IgD-negative memory B cell (primary cell): ENCODE measurements around the gene ACRBP. TPM values are rescaled to one million over a fixed set of nuclear protein-coding genes. Genes with fewer than 3 reads are reported as not detected.
A peak's percentile ranks its signal among the peaks of the same experiment; 100 is the strongest.

Source experiments
- H3K27ac Mint-ChIP-seq, 3 donors: one replicate each; pipeline ENCODE4 v1.8.0; 2020 to 2022; ENCODE audit warnings: mild to moderate bottlenecking in 3 of 3, mixed read lengths in 3 of 3, moderate library complexity in 1 of 3
- H3K27me3 Mint-ChIP-seq: one replicate; pipeline ENCODE4 v1.8.0; 2021; ENCODE audit warnings: mixed read lengths
- H3K36me3 Mint-ChIP-seq: one replicate; pipeline ENCODE4 v1.8.0; 2020; ENCODE audit warnings: mild to moderate bottlenecking, mixed read lengths
- H3K4me1 Mint-ChIP-seq, 3 donors: one replicate each; pipeline ENCODE4 v1.8.0; 2020 to 2022; ENCODE audit warnings: mixed read lengths in 3 of 3, mild to moderate bottlenecking in 1 of 3
- H3K4me3 Mint-ChIP-seq, 4 donors: one replicate each; pipeline ENCODE4 v1.8.0; 2020 to 2022; ENCODE audit warnings: mild to moderate bottlenecking in 4 of 4, mixed read lengths in 4 of 4, moderate library complexity in 3 of 4
- H3K9me3 Mint-ChIP-seq, 3 donors: one replicate each; pipeline ENCODE4 v1.8.0; 2020 to 2021; ENCODE audit warnings: mixed read lengths in 3 of 3, mild to moderate bottlenecking in 1 of 3
- polyA plus RNA-seq: library from polyadenylated mRNA; unstranded; fragments of 300-500 nt; fragmentation: Illumina TruSeq; gene quantifications from one replicate; pipeline ENCODE4 v1.2.3, GENCODE V29; 2021

ACRBP gene
- polyA plus RNA-seq, 1 donor from 2014 or later: 5.8 TPM

DNA sequence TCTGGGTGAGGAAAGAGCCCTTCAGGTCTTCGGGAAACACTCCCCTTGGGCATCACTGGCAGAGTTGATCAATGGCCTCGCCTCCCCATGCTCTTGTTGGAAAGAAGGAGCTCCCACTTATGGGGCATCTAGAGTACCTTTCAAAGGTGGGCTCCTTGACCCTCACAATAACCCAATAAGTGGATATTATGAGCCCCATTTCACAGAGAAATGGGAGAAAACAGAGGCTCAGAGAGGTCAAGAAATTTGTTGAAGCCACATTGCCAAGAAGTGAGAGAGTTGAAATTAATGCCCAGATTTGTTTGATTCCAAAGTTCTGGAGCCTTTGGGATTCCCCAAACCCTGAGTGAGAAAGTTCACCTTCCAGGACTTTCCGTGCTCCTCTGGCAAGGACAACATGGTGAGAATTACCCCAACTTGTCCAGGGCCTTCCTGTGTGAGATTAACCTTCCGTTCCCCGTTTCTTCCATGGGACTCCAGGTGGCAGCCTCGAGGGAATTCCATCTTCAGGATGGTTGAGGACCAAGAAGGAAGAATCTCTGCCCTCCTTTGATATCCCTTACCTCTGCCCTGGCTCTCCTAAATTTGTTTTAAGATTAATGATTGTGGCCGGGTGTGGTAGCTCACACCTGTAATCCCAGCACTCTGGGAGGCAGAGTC is 32.6 kb downstream of the ACRBP start:
- no peaks in the 10 kb centered on the region for H3K9me3 Mint-ChIP-seq
- H3K4me1 Mint-ChIP-seq: peaks cover 23 to 35% (median 34%) of the 10 kb centered on the region in 3 donors
- no peaks in the 10 kb centered on the region for H3K27me3 Mint-ChIP-seq
- peak overlapping the region in 2 of 4 donors; percentile 50 to 60 for H3K4me3 Mint-ChIP-seq
- H3K27ac Mint-ChIP-seq: peak overlapping the region; percentile 86 to 95 (median 87)
- H3K36me3 Mint-ChIP-seq: no peaks in the 10 kb centered on the region

DNA sequence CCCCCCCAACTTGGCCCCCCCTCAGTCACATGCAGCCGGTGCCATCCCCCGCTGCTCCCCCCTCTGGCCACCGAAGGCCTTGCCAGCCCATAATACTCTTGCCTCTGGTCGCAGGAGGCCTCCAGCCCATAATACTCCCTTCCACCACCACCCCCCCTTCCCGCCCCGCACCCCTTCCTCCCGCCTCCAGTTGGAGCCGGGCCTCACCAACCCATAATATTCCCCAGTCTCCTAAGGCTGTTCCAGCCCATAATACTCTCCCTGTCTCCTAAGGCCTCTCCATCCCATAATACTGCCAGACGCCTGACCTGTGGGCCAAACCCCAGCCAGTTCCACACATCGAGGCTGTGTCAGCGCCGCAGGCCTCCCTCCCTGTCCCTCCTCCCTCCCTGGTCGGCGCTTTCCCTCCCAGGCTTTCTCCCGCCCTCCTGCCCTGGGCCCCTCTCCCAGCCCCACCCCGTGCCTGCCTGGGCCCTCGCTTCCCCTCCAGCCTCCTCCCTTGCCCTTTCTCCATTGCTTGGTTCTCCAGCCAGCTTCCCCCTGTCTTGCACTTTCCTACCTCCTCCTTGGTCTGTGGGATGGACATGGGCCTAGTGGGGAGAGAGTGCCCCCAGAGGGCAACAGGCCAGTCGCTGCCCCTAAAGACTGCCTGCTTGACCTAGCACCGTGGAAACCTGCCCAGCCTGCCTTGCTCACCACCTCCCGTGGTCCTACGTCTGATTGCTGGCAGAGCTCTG is 33.3 kb downstream of the ACRBP start:
- Mint-ChIP-seq H3K27me3 (no peaks in the 10 kb centered on the region), H3K27ac (peak overlapping the region; percentile 86 to 95 (median 87)), H3K36me3 (no peaks in the 10 kb centered on the region), H3K4me1 (peaks cover 19 to 35% (median 34%) of the 10 kb centered on the region in 3 donors), H3K9me3 (no peaks in the 10 kb centered on the region), H3K4me3 (peak overlapping the region in 3 of 4 donors; percentile 50 to 84 (median 83))

DNA sequence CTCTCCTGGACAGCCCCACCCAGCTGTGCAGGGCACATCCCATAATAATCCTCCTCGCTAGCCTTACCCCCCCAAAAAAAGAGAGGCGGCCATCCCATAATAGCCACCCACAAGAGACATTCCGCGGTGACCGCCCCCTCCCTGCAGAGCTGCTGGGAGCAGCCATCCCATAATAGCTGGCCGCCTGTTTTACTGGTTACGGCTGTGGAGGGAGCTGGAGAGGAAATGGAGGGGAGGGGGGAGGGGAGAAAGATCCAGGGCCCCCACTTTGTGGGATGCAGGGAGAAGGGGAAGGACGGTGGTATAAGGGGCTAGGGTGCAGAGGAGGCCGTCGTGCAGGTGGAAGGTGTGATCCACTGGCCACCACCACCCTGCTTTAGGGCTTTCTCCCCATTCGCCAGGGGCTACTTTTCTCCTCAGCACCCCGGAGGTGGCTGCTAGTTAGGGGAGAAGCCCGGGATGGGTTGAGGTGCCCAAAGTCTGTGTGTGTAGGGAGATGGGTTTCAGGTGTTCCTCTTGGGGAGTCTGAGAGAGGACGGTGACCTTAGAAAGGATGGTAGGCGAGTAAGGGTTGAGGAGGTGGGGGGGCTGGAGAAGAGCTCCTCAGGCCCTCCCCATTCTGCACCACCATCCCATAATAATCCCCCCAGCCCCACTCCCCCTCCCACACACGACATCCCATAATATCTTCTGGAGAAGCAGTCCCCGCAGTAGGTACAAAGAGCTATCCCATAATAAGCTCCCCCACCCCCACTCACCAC is 34.0 kb downstream of the ACRBP start:
- Mint-ChIP-seq H3K4me3 (peak overlapping the region; percentile 10 to 76 (median 48)), H3K9me3 (no peaks in the 10 kb centered on the region), H3K27ac (peak overlapping the region; percentile 16 to 89 (median 87)), H3K4me1 (peaks cover 14 to 35% (median 34%) of the 10 kb centered on the region in 3 donors), H3K27me3 (no peaks in the 10 kb centered on the region), H3K36me3 (no peaks in the 10 kb centered on the region)

- H3K27me3 Mint-ChIP-seq: no peaks in the 10 kb centered on the region
- no peaks in the 10 kb centered on the region for H3K36me3 Mint-ChIP-seq
- peak overlapping the region in 3 of 4 donors; percentile 60 to 85 (median 82) for H3K4me3 Mint-ChIP-seq
- H3K4me1 Mint-ChIP-seq: peaks cover 14 to 31% (median 31%) of the 10 kb centered on the region in 3 donors
- H3K9me3 Mint-ChIP-seq: no peaks in the 10 kb centered on the region
- peak overlapping the region; percentile 67 to 89 (median 87) for H3K27ac Mint-ChIP-seq
Observed at GRCh38 chr12:6612652-6613014, 34.6 kb downstream of the ACRBP start.

- H3K4me1 Mint-ChIP-seq: peaks cover 14 to 29% (median 29%) of the 10 kb centered on the region in 3 donors
- H3K27me3 Mint-ChIP-seq: no peaks in the 10 kb centered on the region
- peak overlapping the region; percentile 67 to 89 (median 87) for H3K27ac Mint-ChIP-seq
- H3K36me3 Mint-ChIP-seq: no peaks in the 10 kb centered on the region
- H3K4me3 Mint-ChIP-seq: peak overlapping the region in 3 of 4 donors; percentile 60 to 85 (median 82)
- H3K9me3 Mint-ChIP-seq: no peaks in the 10 kb centered on the region
Observed at GRCh38 chr12:6612247-6612646, 35.0 kb downstream of the ACRBP start.

- Mint-ChIP-seq H3K4me3 (no peak overlapping the region), H3K27ac (no peak overlapping the region), H3K27me3 (no peaks in the 10 kb centered on the region), H3K4me1 (peaks cover 25 to 44% (median 40%) of the 10 kb centered on the region in 3 donors), H3K36me3 (peaks cover 5% of the 10 kb centered on the region), H3K9me3 (no peaks in the 10 kb centered on the region)
Observed at GRCh38 chr12:6608592-6609281, 38.5 kb downstream of the ACRBP start.

DNA sequence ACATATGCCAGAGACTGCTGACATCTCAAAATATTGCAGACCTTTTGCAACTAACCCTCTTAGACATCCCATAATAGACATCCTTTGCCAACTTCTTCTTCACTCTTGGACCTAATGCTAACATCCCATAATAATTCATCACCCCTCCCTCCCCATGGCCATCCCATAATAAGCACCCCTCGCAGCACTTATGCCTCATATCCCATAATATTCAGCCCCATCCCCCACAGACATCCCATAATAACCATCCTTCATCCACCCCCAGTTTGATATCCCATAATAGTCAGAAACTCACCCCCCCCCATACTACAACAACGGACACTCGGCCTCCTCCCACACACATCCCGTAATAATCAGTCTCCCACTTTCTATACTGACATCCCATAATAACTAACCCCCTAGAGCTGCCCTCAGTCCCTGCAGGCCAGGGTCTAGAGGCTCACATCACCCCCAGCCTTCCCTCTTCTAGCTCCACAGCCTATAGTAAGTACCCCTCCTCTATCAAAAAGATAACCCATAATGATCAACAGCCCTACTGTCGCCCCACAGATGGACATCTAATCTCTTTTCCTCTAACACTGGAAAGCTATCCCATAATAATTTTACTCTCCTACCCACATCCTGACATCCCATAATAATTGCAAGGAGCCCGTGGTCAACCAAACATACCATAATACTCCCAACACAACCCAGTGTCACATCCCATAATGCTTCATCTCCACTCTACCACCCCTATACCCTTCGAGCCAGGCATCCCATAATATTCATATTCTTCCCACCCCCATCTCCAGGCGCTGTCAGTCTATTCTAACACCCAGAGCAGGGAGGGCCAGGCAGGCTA is 39.3 kb downstream of the ACRBP start:
- H3K27ac Mint-ChIP-seq: no peak overlapping the region
- H3K27me3 Mint-ChIP-seq: no peaks in the 10 kb centered on the region
- H3K4me3 Mint-ChIP-seq: no peak overlapping the region
- no peaks in the 10 kb centered on the region for H3K9me3 Mint-ChIP-seq
- peaks cover 28 to 48% (median 42%) of the 10 kb centered on the region in 3 donors for H3K4me1 Mint-ChIP-seq
- H3K36me3 Mint-ChIP-seq: peaks cover 5% of the 10 kb centered on the region

DNA sequence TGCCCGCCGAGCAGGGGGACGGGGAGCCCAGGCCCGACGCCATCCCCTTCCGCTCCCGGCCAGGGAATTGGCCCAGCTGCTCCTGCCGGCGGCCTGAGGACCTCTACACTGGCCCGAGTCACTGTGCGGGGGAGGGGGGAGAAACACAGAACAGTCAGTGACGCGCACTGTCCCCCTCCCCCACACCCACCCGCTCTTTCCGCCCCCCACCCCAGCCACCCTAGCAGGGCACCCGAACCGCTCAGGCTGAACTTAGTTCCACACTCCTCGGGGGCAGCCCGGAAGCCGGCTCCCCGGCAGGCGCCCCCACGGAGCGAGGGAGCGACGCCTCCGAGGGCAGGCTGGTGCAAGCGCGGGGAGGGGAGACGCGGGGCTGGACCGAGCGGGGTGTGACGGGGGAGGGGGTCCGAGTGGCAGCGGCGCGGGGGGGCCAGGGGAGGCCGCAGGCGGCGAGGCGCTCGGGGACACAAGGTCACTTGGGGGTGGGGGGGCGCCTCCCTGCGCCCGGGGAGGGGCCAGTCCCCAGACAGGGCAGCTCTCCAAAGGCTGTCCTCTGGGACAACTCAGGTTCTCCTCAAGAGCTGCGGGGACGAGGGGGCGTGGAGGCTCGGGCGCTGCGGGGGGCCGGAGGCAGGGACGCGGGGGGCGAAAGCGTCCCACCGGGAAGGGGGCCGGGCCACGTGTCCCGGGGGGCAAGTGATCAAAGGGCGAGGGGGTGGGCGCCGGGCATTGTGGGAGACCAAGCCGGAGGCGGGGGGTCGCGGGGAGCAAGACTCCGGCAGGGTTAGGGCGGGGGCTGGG is 40.7 kb downstream of the ACRBP start:
- Mint-ChIP-seq H3K27ac (peak overlapping the region; percentile 87 to 89 (median 87)), H3K4me3 (peak overlapping the region in 1 of 4 donors; percentile 86), H3K4me1 (peaks cover 21 to 41% (median 36%) of the 10 kb centered on the region in 3 donors), H3K36me3 (peaks cover 5% of the 10 kb centered on the region), H3K27me3 (no peaks in the 10 kb centered on the region), H3K9me3 (no peaks in the 10 kb centered on the region)

DNA sequence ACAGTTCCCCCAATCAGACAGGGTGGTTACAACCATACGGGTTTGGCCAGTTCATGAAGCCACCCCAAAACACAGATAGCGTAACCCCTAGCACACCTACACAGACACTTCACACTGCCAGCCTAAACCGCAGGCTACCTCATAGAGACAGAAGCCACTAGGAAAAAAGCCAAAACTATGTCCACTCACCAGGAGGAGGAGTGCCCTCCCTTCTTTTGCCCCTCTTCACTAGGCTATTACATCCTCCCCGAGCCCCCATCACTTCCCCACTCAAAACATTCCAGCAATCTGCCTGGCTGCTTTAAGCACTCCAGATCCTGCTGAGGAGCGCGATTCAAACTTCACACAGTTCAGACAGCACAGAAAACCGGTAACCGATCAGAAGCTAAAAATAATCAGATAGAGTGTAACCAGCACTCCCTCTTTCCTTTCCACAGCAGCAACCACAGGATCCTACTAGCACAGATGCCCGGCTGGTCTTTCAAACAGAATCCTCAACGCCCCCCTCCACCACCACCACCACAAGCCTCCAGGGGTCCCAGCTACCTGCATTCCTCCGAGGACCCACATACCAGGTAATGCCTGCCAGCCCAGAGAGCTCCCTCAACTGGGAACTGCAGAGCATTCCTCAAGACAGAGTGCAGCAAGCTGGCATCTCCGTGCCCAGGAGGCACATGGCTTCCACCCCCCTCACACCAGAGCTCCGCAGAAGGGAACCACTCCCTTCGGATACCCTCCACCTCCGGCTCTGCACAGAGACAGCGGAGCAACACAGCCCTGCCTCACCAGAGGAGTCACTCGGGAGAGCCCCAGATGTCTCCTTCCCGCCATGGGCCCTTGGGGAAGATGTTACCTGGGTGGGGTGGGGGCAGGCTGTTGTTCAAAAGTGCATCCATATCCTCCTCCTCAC is 41.6 kb downstream of the ACRBP start:
- H3K4me3 Mint-ChIP-seq: peak overlapping the region in 1 of 4 donors; percentile 86
- no peaks in the 10 kb centered on the region for H3K27me3 Mint-ChIP-seq
- peaks cover 18 to 33% (median 30%) of the 10 kb centered on the region in 3 donors for H3K4me1 Mint-ChIP-seq
- H3K27ac Mint-ChIP-seq: peak overlapping the region; percentile 87 to 89 (median 87)
- peaks cover 6% of the 10 kb centered on the region for H3K36me3 Mint-ChIP-seq
- no peaks in the 10 kb centered on the region for H3K9me3 Mint-ChIP-seq

GRCh38 chr12:6604259-6605029 is 42.8 kb downstream of the ACRBP start:
- no peaks in the 10 kb centered on the region for H3K9me3 Mint-ChIP-seq
- no peaks in the 10 kb centered on the region for H3K27me3 Mint-ChIP-seq
- H3K4me3 Mint-ChIP-seq: peak overlapping the region in 1 of 4 donors; percentile 86
- peaks cover 6% of the 10 kb centered on the region for H3K36me3 Mint-ChIP-seq
- peak overlapping the region; percentile 71 to 89 (median 87) for H3K27ac Mint-ChIP-seq
- peaks cover 18 to 32% (median 30%) of the 10 kb centered on the region in 3 donors for H3K4me1 Mint-ChIP-seq

- Mint-ChIP-seq H3K4me3 (peak overlapping the region in 3 of 4 donors; percentile 55 to 86 (median 79)), H3K4me1 (peaks cover 18 to 35% (median 30%) of the 10 kb centered on the region in 3 donors), H3K9me3 (no peaks in the 10 kb centered on the region), H3K36me3 (peaks cover 8% of the 10 kb centered on the region), H3K27me3 (no peaks in the 10 kb centered on the region), H3K27ac (peak overlapping the region; percentile 67 to 89 (median 81))
Observed at GRCh38 chr12:6603095-6603567, 44.1 kb downstream of the ACRBP start.
